Neuronal stem cell (in vitro differentiated cells): ENCODE measurements around the gene ELF3.

ENCODE experiments used
- DNase-seq: peaks from one replicate; pipeline ENCODE4 v3.0.0-alpha.2; 2013; ENCODE audit warnings: low spot score
- H2AFZ ChIP-seq: one replicate; pipeline ENCODE4 v1.6.1; 2013; ENCODE audit warnings: mild to moderate bottlenecking, low read length, inconsistent platforms
- H2AK5ac ChIP-seq: 2 replicates; pipeline ENCODE4 v1.6.1; 2013; ENCODE audit warnings: low read depth, mild to moderate bottlenecking, inconsistent platforms, low read length, moderate library complexity, mixed read lengths
- H2BK120ac ChIP-seq: 2 replicates; pipeline ENCODE4 v1.6.1; 2013; ENCODE audit warnings: low read depth, mild to moderate bottlenecking, inconsistent platforms, low read length, moderate library complexity, mixed read lengths
- H2BK12ac ChIP-seq: one replicate; pipeline ENCODE4 v1.6.1; 2013; ENCODE audit warnings: low read length, inconsistent platforms
- H2BK15ac ChIP-seq: 2 replicates; pipeline ENCODE4 v1.6.1; 2013; ENCODE audit warnings: mild to moderate bottlenecking, low read length, inconsistent platforms, mixed read lengths
- H2BK5ac ChIP-seq: one replicate; pipeline ENCODE4 v1.6.1; 2013; ENCODE audit warnings: inconsistent platforms, mild to moderate bottlenecking, low read length, moderate library complexity
- H3K14ac ChIP-seq: one replicate; pipeline ENCODE4 v1.6.1; 2013; ENCODE audit warnings: low read length, inconsistent platforms
- H3K18ac ChIP-seq: 2 replicates; pipeline ENCODE4 v1.6.1; 2013; ENCODE audit warnings: low read length, inconsistent platforms
- H3K23ac ChIP-seq: 2 replicates; pipeline ENCODE4 v1.6.1; 2013; ENCODE audit warnings: low read depth, mild to moderate bottlenecking, mixed read lengths, low read length, inconsistent platforms; ENCODE audit not compliant: poor library complexity
- H3K27ac ChIP-seq: replicated peaks from 3 replicates; pipeline ENCODE4 v1.5.1; 2013; ENCODE audit warnings: low read length, inconsistent platforms
- H3K27me3 ChIP-seq, 3 experiments: 2 replicates each; pipeline ENCODE4 v1.6.1; 2013; ENCODE audit warnings: low read length in 3 of 3, mild to moderate bottlenecking in 2 of 3, inconsistent platforms in 1 of 3, low read depth in 1 of 3, mixed read lengths in 1 of 3, moderate library complexity in 1 of 3; ENCODE audit not compliant: control insufficient read depth in 3 of 3, insufficient read depth in 3 of 3
- H3K36me3 ChIP-seq, 2 donors: replicated peaks in 1 of 2; 2 replicates each; pipeline ENCODE4 v1.6.1; 2013; ENCODE audit warnings: low read length in 2 of 2; ENCODE audit not compliant: control insufficient read depth in 2 of 2, insufficient read depth in 2 of 2
- H3K4ac ChIP-seq: 2 replicates; pipeline ENCODE4 v1.6.1; 2013; ENCODE audit warnings: inconsistent platforms, mild to moderate bottlenecking, low read length, moderate library complexity
- H3K4me1 ChIP-seq, 2 donors: 1 replicate in 1 of 2; 2 replicates in 1 of 2; pipeline ENCODE4 v1.6.1; 2013; ENCODE audit warnings: low read length in 2 of 2, low read depth in 1 of 2; ENCODE audit not compliant: control insufficient read depth in 2 of 2, insufficient read depth in 1 of 2
- H3K4me2 ChIP-seq: one replicate; pipeline ENCODE4 v1.6.1; 2013; ENCODE audit warnings: mild to moderate bottlenecking, low read length, inconsistent platforms; ENCODE audit not compliant: insufficient read depth, poor library complexity, severe bottlenecking
- H3K4me3 ChIP-seq, 2 donors: 2 replicates each; pipeline ENCODE4 v1.5.1; 2013; ENCODE audit warnings: low read length in 2 of 2, mild to moderate bottlenecking in 2 of 2, inconsistent platforms in 1 of 2, moderate library complexity in 1 of 2
- H3K79me1 ChIP-seq: one replicate; pipeline ENCODE4 v1.6.1; 2013; ENCODE audit warnings: low read depth, mild to moderate bottlenecking, inconsistent platforms, low read length, moderate library complexity
- H3K9ac ChIP-seq: one replicate; pipeline ENCODE4 v1.6.1; 2013; ENCODE audit warnings: mild to moderate bottlenecking, low read depth, low read length, inconsistent platforms; ENCODE audit not compliant: poor library complexity
- H3K9me3 ChIP-seq, 2 donors: replicated peaks in 1 of 2; 2 replicates each; pipeline versions ENCODE3 to v1.6.1; 2013; ENCODE audit warnings: low read length in 2 of 2, mild to moderate bottlenecking in 2 of 2, inconsistent platforms in 1 of 2, low read depth in 1 of 2, mixed read lengths in 1 of 2, moderate library complexity in 1 of 2; ENCODE audit not compliant: control insufficient read depth in 2 of 2, insufficient read depth in 1 of 2
- H4K8ac ChIP-seq: one replicate; pipeline ENCODE4 v1.6.1; 2013; ENCODE audit warnings: low read depth, mild to moderate bottlenecking, inconsistent platforms, low read length, moderate library complexity
- H4K91ac ChIP-seq: one replicate; pipeline ENCODE4 v1.6.1; 2013; ENCODE audit warnings: low read length, low read depth, mild to moderate bottlenecking, inconsistent platforms; ENCODE audit not compliant: poor library complexity
- WGBS, 2 donors: extraction: QIAGEN DNeasy Blood & Tissue Kit; methylation state at CpG; one replicate each; pipeline ENCODE4 v1.1.7; 2013; ENCODE audit warnings: missing lambda C conversion rate in 2 of 2, mixed read lengths in 1 of 2; ENCODE audit not compliant: insufficient read length in 2 of 2, insufficient replicate concordance in 1 of 2; ENCODE audit errors: extremely low coverage in 2 of 2; 5-methylcytosine and 5-hydroxymethylcytosine counted together

ELF3 gene

DNA sequence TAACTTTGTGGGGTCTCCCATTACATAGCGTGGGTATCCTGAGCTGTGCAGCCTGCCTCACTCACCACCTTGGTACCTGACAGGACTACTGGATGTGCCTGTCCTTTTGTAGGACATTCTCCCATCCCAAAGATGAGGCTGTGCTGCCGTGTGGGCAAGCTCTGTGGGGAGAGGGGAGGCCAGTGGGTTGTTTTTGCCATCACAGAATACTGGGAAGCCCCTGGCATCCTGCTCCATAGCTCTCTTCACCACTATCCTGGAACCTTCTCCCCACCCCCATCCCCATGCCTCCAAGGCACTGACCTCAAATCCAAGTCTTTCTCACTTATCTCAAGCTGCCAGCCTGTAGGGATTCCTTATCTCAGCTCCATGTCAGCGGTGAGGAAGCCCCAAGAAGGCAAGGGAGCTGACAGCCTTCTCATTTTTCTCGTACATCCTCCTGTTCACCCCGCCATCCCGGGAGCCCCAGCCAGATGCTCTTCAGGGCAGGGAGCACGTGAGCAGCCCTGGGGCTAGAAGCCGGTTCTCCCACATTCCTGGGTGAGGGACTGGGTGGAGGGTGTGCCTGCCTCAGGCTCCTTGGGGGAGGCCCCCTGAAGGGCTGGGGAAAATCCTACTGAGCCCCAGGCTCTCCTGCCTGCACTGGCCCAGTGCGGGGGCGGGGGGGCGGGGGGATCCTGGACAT, 2.4 kb upstream of the ELF3 start:
- no peak overlapping the region for H2AFZ ChIP-seq
- no peak overlapping the region for H2BK120ac ChIP-seq
- H3K4me2 ChIP-seq = no peak overlapping the region
- H3K36me3 ChIP-seq = peaks cover 24 to 41% of the 10 kb centered on the region in 2 donors
- H3K14ac ChIP-seq = no peak overlapping the region
- H3K9me3 ChIP-seq = no peaks in the 10 kb centered on the region
- no peaks in the 10 kb centered on the region for H3K79me1 ChIP-seq
- no peak overlapping the region for H3K4ac ChIP-seq
- no peak overlapping the region for H3K4me3 ChIP-seq
- H4K91ac ChIP-seq = no peak overlapping the region
- no peak overlapping the region for H3K9ac ChIP-seq
- no CpG with 5 or more reads among the region's 11 CpGs for WGBS, 2 donors
- no peak overlapping the region for H3K27ac ChIP-seq
- no peak overlapping the region for H3K23ac ChIP-seq
- H3K4me1 ChIP-seq = peaks cover 10 to 17% of the 10 kb centered on the region in 2 donors
- H3K27me3 ChIP-seq = peaks cover 0 to 11% (median 0%) of the 10 kb centered on the region in 3 experiments
- H2BK12ac ChIP-seq = no peak overlapping the region
- DNase-seq = no peak
- no peak overlapping the region for H2BK15ac ChIP-seq
- H2AK5ac ChIP-seq = no peak overlapping the region
- no peak overlapping the region for H2BK5ac ChIP-seq
- H3K18ac ChIP-seq = no peak overlapping the region
- no peak overlapping the region for H4K8ac ChIP-seq

DNA sequence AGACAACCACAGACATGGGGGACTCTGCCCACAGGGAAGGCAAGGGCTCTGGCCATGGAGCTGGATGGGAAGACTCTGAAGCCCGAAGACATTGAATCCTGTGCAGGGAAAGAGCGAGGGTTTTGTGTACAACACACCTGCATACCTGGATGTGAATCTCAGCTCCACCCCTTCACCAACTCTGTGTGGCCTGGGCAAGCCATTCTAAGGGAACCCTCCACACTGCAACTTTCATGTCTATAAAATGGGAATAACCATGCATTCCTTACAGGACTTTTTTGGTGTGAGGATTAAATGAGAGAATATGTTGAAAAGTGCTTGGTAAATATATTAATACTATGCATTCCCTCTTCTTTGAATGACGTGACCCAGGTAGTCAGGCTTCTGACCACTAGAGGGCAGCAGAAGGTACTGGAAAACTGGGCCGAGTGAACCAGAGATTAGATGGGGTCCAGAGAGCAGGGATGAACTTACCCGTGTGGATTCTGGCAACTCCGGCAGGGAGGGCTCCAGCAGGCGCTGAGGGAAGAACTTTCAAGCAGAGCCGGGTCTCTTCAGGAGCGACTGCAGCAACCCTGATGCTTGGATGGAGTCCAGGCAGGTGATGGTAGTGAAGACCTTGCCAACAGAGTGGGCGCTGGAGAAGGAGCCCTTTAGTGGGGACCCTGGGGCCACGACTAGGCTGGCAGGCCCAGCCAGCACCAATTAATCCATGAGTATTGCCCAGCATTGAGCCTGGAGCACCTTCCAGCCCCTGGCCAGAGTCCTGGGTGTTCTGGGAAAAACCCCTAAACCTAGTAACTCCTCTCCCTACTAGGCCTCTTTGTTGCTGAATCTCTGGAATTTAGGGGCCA, 834 bp upstream of the ELF3 start:
- H2AFZ ChIP-seq = peak overlapping the region; percentile 72
- H3K9ac ChIP-seq = no peak overlapping the region
- H3K27ac ChIP-seq = peak overlapping the region; percentile 79
- no peak overlapping the region for H2AK5ac ChIP-seq
- H2BK5ac ChIP-seq = peak overlapping the region; percentile 8
- no peak overlapping the region for H3K14ac ChIP-seq
- H3K36me3 ChIP-seq = peaks cover 13 to 25% of the 10 kb centered on the region in 2 donors
- H3K4me1 ChIP-seq = peaks cover 10 to 15% of the 10 kb centered on the region in 2 donors
- peak; percentile 84 for DNase-seq
- H3K4ac ChIP-seq = no peak overlapping the region
- H3K4me3 ChIP-seq = no peak overlapping the region
- H3K4me2 ChIP-seq = peak overlapping the region; percentile 60
- H3K18ac ChIP-seq = peak overlapping the region; percentile 91
- H3K9me3 ChIP-seq = no peaks in the 10 kb centered on the region
- H2BK12ac ChIP-seq = no peak overlapping the region
- WGBS, 2 donors = no CpG with 5 or more reads among the region's 11 CpGs
- H3K27me3 ChIP-seq = peaks cover 0 to 20% (median 0%) of the 10 kb centered on the region in 3 experiments
- no peak overlapping the region for H2BK120ac ChIP-seq
- no peak overlapping the region for H4K8ac ChIP-seq
- no peak overlapping the region for H3K23ac ChIP-seq
- H3K79me1 ChIP-seq = no peaks in the 10 kb centered on the region
- no peak overlapping the region for H4K91ac ChIP-seq
- H2BK15ac ChIP-seq = no peak overlapping the region

DNA sequence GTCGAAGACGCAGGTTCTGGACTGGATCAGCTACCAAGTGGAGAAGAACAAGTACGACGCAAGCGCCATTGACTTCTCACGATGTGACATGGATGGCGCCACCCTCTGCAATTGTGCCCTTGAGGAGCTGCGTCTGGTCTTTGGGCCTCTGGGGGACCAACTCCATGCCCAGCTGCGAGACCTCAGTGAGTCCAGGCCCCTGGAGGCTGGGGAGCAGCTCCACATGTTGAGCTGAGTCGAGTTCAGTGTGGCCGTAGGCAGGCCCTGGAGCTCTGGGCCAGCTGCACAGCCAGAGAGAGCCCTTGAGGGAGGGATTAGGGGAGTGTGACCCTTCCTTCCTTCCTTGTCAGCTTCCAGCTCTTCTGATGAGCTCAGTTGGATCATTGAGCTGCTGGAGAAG, 1.6 kb downstream of the ELF3 start:
- Histone ChIP-seq H3K23ac (peak overlapping the region; percentile 26), H4K91ac (peak overlapping the region; percentile 1), H3K4me3 (no peak overlapping the region), H3K4ac (no peak overlapping the region), H3K4me1 (peaks cover 10 to 13% of the 10 kb centered on the region in 2 donors), H3K14ac (no peak overlapping the region), H2BK120ac (no peak overlapping the region), H2BK15ac (peak overlapping the region; percentile 69), H3K27me3 (peaks cover 0 to 34% (median 0%) of the 10 kb centered on the region in 3 experiments), H3K18ac (peak overlapping the region; percentile 37), H3K9me3 (no peaks in the 10 kb centered on the region), H3K79me1 (no peaks in the 10 kb centered on the region), H4K8ac (no peak overlapping the region), H3K36me3 (peaks cover 5% of the 10 kb centered on the region in 2 donors), H2BK12ac (no peak overlapping the region), H2AK5ac (peak overlapping the region; percentile 93), H3K27ac (no peak overlapping the region), H3K9ac (no peak overlapping the region), H3K4me2 (no peak overlapping the region), H2AFZ (no peak overlapping the region), H2BK5ac (peak overlapping the region; percentile 49)
- DNase-seq = no peak
- WGBS, 2 donors = no CpG with 5 or more reads among the region's 11 CpGs
